ENCODE measurements around the gene XPR1.

The XPR1 gene

DNA sequence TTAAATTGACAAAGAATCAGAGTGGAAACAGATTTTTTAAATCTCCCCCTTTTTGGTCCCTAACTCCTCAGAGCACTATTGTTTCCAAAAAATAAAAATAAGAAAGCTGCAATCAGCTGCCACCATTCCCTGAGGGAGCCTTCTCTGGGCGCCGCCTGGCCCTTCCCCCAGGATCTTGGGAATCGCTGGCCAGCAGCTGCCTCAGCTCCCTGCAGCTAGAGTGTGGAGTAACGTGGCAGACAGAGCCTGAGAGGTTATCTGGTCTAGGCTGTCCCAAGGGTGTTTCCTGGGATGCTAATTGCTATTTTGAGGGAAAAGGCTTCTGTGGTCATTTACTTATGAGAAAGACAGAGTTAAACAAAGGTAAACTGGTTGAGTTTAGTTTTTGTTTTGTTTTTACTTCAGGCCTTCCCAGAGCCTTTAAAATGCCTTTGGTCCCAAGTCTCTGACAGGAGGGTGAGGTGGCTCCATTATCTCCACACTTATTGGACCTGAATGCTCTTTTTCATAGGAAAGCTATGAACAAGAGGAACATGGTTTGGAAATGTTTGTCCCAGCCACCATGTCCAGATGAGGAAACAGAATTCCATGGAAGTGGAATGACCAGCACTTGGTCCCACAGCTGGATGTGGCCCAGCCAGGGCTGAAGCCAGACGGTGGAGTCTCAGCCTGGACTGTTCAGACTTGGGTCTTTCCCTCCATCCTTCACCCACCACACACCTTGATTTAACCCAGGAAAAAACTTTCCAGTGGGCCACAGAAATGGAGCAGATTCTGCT is 266.8 kb downstream of the XPR1 start:
- DNase-seq (ENCODE audit: insufficient read length, low spot score), result no peak
- no peak for FAIRE-seq
- TF ChIP-seq, protein P1, sequence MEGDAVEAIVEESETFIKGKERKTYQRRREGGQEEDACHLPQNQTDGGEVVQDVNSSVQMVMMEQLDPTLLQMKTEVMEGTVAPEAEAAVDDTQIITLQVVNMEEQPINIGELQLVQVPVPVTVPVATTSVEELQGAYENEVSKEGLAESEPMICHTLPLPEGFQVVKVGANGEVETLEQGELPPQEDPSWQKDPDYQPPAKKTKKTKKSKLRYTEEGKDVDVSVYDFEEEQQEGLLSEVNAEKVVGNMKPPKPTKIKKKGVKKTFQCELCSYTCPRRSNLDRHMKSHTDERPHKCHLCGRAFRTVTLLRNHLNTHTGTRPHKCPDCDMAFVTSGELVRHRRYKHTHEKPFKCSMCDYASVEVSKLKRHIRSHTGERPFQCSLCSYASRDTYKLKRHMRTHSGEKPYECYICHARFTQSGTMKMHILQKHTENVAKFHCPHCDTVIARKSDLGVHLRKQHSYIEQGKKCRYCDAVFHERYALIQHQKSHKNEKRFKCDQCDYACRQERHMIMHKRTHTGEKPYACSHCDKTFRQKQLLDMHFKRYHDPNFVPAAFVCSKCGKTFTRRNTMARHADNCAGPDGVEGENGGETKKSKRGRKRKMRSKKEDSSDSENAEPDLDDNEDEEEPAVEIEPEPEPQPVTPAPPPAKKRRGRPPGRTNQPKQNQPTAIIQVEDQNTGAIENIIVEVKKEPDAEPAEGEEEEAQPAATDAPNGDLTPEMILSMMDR (IDR thresholded peaks at IDR 0.05; ENCODE audit: insufficient read depth, missing control alignments), result no peak

- no peak for FAIRE-seq
- DNase-seq (ENCODE audit: insufficient read length, low spot score), result no peak
- TF ChIP-seq, protein P1 (IDR thresholded peaks at IDR 0.05; ENCODE audit: insufficient read depth, missing control alignments), result no peak
Observed at GRCh38 chr1:180899262-180899661, 267.4 kb downstream of the XPR1 start.

- TF ChIP-seq, protein P1 (IDR thresholded peaks at IDR 0.05; ENCODE audit: insufficient read depth, missing control alignments), result no peak
- DNase-seq (ENCODE audit: insufficient read length, low spot score) (no peak), FAIRE-seq (no peak)
Observed at GRCh38 chr1:180901076-180901990, 269.5 kb downstream of the XPR1 start.

DNA sequence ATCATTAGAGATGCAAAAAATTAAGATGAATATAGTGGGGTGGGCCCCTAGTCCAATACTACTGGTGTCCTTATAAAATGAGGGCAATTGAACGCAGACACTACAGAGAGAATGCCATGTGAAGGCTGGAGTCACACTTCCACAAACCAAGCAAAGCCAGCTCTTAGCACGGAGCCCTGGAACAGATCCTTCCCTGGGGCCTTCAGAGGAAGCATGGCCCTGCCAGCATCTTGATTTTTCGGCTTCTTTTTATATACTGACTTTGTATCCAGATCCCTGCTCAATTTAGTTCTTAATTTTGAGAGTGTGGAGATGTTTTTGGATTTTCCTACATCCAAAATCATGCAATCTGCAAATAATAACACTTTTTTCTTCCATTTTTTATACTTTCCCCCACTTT is 270.7 kb downstream of the XPR1 start:
- DNase-seq (ENCODE audit: insufficient read length, low spot score) (no peak), FAIRE-seq (no peak)
- TF ChIP-seq, protein P1 (IDR thresholded peaks at IDR 0.05; ENCODE audit: insufficient read depth, missing control alignments), result no peak

GRCh38 chr1:180905927-180906326 is 274.1 kb downstream of the XPR1 start:
- TF ChIP-seq, protein P1 (IDR thresholded peaks at IDR 0.05; ENCODE audit: insufficient read depth, missing control alignments), result no peak
- FAIRE-seq (no peak), DNase-seq (ENCODE audit: insufficient read length, low spot score) (no peak)

GRCh38 chr1:180906511-180906910 is 274.7 kb downstream of the XPR1 start:
- DNase-seq (ENCODE audit: insufficient read length, low spot score), result no peak
- TF ChIP-seq, protein P1 (IDR thresholded peaks at IDR 0.05; ENCODE audit: insufficient read depth, missing control alignments), result no peak
- FAIRE-seq, result no peak

Measured in D721Med (cell line).